B cell (primary cell): ENCODE data around the gene SYMPK. TPM values are rescaled to one million over a fixed set of nuclear protein-coding genes. Genes with fewer than 3 reads are reported as not detected.

Experiments
- ATAC-seq: fragments of 200-7000 bp; cut with Tn5 transposase; one replicate; pipeline ENCODE4 v1.10.0; 2021; ENCODE audit warnings: low read depth, mild to moderate bottlenecking, moderate number of reproducible peaks, moderate library complexity
- CTCF ChIA-PET: fragments of 350-600 bp; sonication (Branson Sonifier 250); formaldehyde crosslinking; loops from one replicate; lab custom pipeline; 2021; ENCODE audit warnings: antibody characterized with exemption, inconsistent platforms; lab: Charles Lee
- POLR2A ChIA-PET: fragments of 350-600 bp; sonication (Branson Sonifier 250); formaldehyde crosslinking; loops from one replicate; lab custom pipeline; 2021; ENCODE audit warnings: antibody characterized with exemption; lab: Charles Lee
- DNase-seq: peaks from one replicate; pipeline ENCODE4 v3.0.0; 2013
- H2AFZ ChIP-seq: 2 replicates; pipeline ENCODE4 v1.6.1; 2012; ENCODE audit warnings: mild to moderate bottlenecking, low read depth, low read length; ENCODE audit not compliant: insufficient read depth, poor library complexity, severe bottlenecking
- H3K27ac ChIP-seq, 2 donors: 1 replicate in 1 of 2; 2 replicates in 1 of 2; pipeline ENCODE4 v1.5.1; 2012 to 2013; ENCODE audit warnings: low read length in 2 of 2, mild to moderate bottlenecking in 2 of 2, moderate library complexity in 1 of 2
- H3K27me3 ChIP-seq, 4 experiments: fragments of 200-600 bp in 1 of 4; sonication (generic) in 1 of 4; replicated peaks in 1 of 4; 1 replicate in 2 of 4; 2 replicates in 2 of 4; pipeline versions ENCODE4 v1.6.1 to v1.7.0; 2013 to 2016; ENCODE audit warnings: low read length in 3 of 4, mild to moderate bottlenecking in 2 of 4, mixed read lengths in 1 of 4, moderate library complexity in 1 of 4; ENCODE audit not compliant: insufficient read depth in 4 of 4, control insufficient read depth in 3 of 4; ENCODE audit errors: control extremely low read depth in 1 of 4
- H3K36me3 ChIP-seq, 2 experiments: replicated peaks in 1 of 2; 1 replicate in 1 of 2; 2 replicates in 1 of 2; pipeline versions ENCODE4 v1.6.1 to v1.7.1; 2013; ENCODE audit warnings: low read length in 1 of 2; ENCODE audit not compliant: insufficient read depth in 2 of 2, control insufficient read depth in 1 of 2; ENCODE audit errors: control extremely low read depth in 1 of 2, extremely low read depth in 1 of 2
- H3K4me1 ChIP-seq, 2 donors: fragments of 200-600 bp in 1 of 2; sonication (generic) in 1 of 2; 1 replicate in 1 of 2; 2 replicates in 1 of 2; pipeline versions ENCODE4 v1.5.1 to v1.6.1; 2013 to 2017; ENCODE audit warnings: low read length in 2 of 2; ENCODE audit not compliant: control insufficient read depth in 2 of 2, insufficient read depth in 2 of 2
- H3K4me2 ChIP-seq: replicated peaks from 2 replicates; pipeline ENCODE3; 2012; ENCODE audit warnings: mild to moderate bottlenecking, low read depth, low read length; ENCODE audit not compliant: poor library complexity, severe bottlenecking
- H3K4me3 ChIP-seq, 5 experiments: fragments of 200-600 bp in 1 of 5; sonication (generic) in 1 of 5; 1 replicate in 3 of 5; 2 replicates in 2 of 5; pipeline versions ENCODE4 v1.5.1 to v1.7.0; 2011 to 2016; ENCODE audit warnings: low read length in 4 of 5, mild to moderate bottlenecking in 4 of 5, low read depth in 2 of 5, control low read depth in 1 of 5, moderate library complexity in 1 of 5; ENCODE audit not compliant: insufficient read depth in 1 of 5; ENCODE audit errors: control extremely low read depth in 1 of 5, extremely low read depth in 1 of 5
- H3K79me2 ChIP-seq: fragments of 200-600 bp; sonication (generic); one replicate; pipeline ENCODE4 v1.6.0; 2016; ENCODE audit warnings: low read length; ENCODE audit not compliant: control insufficient read depth, insufficient read depth
- H3K9ac ChIP-seq: fragments of 200-600 bp; sonication (generic); 2 replicates; pipeline ENCODE4 v1.6.1; 2017; ENCODE audit warnings: mild to moderate bottlenecking, low read length, moderate library complexity
- H3K9me3 ChIP-seq, 3 donors: one replicate each; pipeline versions ENCODE4 v1.6.1 to v1.7.1; 2013; ENCODE audit warnings: low read length in 2 of 3; ENCODE audit not compliant: control insufficient read depth in 2 of 3, insufficient read depth in 1 of 3; ENCODE audit errors: control extremely low read depth in 1 of 3
- H4K20me1 ChIP-seq: 2 replicates; pipeline ENCODE4 v1.6.0; 2012; ENCODE audit warnings: mild to moderate bottlenecking, low read length; ENCODE audit not compliant: insufficient read depth, control insufficient read depth, poor library complexity, severe bottlenecking
- H3K27ac Mint-ChIP-seq: one replicate; pipeline ENCODE4 v1.8.0; 2021; ENCODE audit warnings: mixed read lengths
- H3K27me3 Mint-ChIP-seq: one replicate; pipeline ENCODE4 v1.8.0; 2021; ENCODE audit warnings: mixed read lengths
- H3K4me1 Mint-ChIP-seq: one replicate; pipeline ENCODE4 v1.8.0; 2021; ENCODE audit warnings: mixed read lengths
- H3K4me3 Mint-ChIP-seq: one replicate; pipeline ENCODE4 v1.8.0; 2021; ENCODE audit warnings: mixed read lengths
- H3K9me3 Mint-ChIP-seq: one replicate; pipeline ENCODE4 v1.8.0; 2022; ENCODE audit warnings: mixed read lengths; ENCODE audit not compliant: insufficient read depth
- CTCF ChIP-seq: fragments of 200-600 bp; IDR thresholded peaks from one replicate; pipeline ENCODE4 v1.8.0; 2022; ENCODE audit warnings: antibody characterized with exemption, mild to moderate bottlenecking
- EZH2 ChIP-seq: IDR thresholded peaks from 2 replicates; pipeline ENCODE4 v1.6.1; 2012; ENCODE audit warnings: borderline replicate concordance, low read depth, mild to moderate bottlenecking, moderate library complexity, low read length; ENCODE audit not compliant: insufficient read depth, poor library complexity, severe bottlenecking
- WGBS: methylation state at CpG from one replicate; pipeline ENCODE4 v1.1.5; 2013; ENCODE audit warnings: missing lambda C conversion rate; ENCODE audit not compliant: insufficient coverage; 5-methylcytosine and 5-hydroxymethylcytosine counted together
- intact Hi-C: fragments of 100-400 bp; cut with micrococcal nuclease; formaldehyde crosslinking; loops from one replicate; pipeline ENCODE4 v1.10.0; 2022
- polyA plus RNA-seq: library from polyadenylated mRNA; depleted of rRNA; stranded (reverse); fragments of >200 nt; gene quantifications from 2 replicates; pipeline ENCODE4 v1.2.3, GENCODE V29; 2012
- total RNA-seq, 2 donors: library from RNA; stranded (reverse); fragments of 120-200 nt in 1 of 2; gene quantifications; 1 replicate in 1 of 2; 2 replicates in 1 of 2; pipeline versions ENCODE4 v1.2.3 to v1.2.4, GENCODE V29; 2013 to 2022

SYMPK gene
- total and polyA plus RNA-seq, 2 donors (not counting 1 experiment from before 2014, with no cell fraction given): 119 to 138 TPM

- H3K36me3 ChIP-seq: peaks cover 0 to 11% of the 10 kb centered on the region in 2 experiments
- H3K27ac ChIP-seq: no peak overlapping the region
- no peaks in the 10 kb centered on the region for H3K79me2 ChIP-seq
- H3K27me3 ChIP-seq: peaks cover 0 to 23% (median 2%) of the 10 kb centered on the region in 4 experiments
- DNase-seq (peak; percentile 90), ATAC-seq (peak; percentile 96)
- H3K4me2 ChIP-seq: peak overlapping the region; percentile 92
- no peaks in the 10 kb centered on the region for H3K9me3 Mint-ChIP-seq
- TF ChIP-seq CTCF (peak; percentile 68), EZH2 (no peak)
- peak overlapping the region; percentile 87 for H3K4me3 Mint-ChIP-seq
- peaks cover 68% of the 10 kb centered on the region for H4K20me1 ChIP-seq
- H3K27me3 Mint-ChIP-seq: peaks cover 10% of the 10 kb centered on the region
- H3K9ac ChIP-seq: peak overlapping the region; percentile 56
- peaks cover 17 to 22% of the 10 kb centered on the region in 2 donors for H3K4me1 ChIP-seq
- WGBS: 3% methylated on average over 28 of the region's 48 CpGs
- H3K27ac Mint-ChIP-seq: peak overlapping the region; percentile 46
- H3K4me1 Mint-ChIP-seq: peaks cover 19% of the 10 kb centered on the region
- ChIA-PET CTCF (interaction anchor here (0.6 to 1.8 kb wide), 8 partner anchors 9 to 378 kb away, joined by 3 to 33 read pairs (median 6); partner anchors contain the start of genes DMWD, QPCTL and SIX5), POLR2A (interaction anchor here (1.1 kb wide), 1 partner anchor 10 kb away, joined by 6 read pairs; the partner anchor contains the start of gene SIX5)
- peak overlapping the region in 4 of 5 experiments; percentile 13 to 61 (median 42) for H3K4me3 ChIP-seq
- H2AFZ ChIP-seq: peak overlapping the region; percentile 46
- H3K9me3 ChIP-seq: peaks cover 0 to 4% (median 0%) of the 10 kb centered on the region in 3 donors
- intact Hi-C loops: loop anchor here (1.0 kb wide), 2 partner anchors 9 to 14 kb away; no protein-coding TSS in a partner anchor
Measured at GRCh38 chr19:45779231-45780145, 83.5 kb downstream of the SYMPK start.
